Urothelium cell line (cell line): ENCODE results near the gene RSU1.
A peak's percentile ranks its signal among the peaks of the same experiment; 100 is the strongest.

ENCODE experiments used
- DNase-seq: peaks from one replicate; pipeline ENCODE4 v3.0.0; 2011; ENCODE audit warnings: low spot score, mixed read lengths
- FAIRE-seq: peaks from 2 replicates; lab custom pipeline; 2011; peaks lifted over from hg19 to GRCh38; lab: Jason Lieb, UNC

Gene RSU1

DNA sequence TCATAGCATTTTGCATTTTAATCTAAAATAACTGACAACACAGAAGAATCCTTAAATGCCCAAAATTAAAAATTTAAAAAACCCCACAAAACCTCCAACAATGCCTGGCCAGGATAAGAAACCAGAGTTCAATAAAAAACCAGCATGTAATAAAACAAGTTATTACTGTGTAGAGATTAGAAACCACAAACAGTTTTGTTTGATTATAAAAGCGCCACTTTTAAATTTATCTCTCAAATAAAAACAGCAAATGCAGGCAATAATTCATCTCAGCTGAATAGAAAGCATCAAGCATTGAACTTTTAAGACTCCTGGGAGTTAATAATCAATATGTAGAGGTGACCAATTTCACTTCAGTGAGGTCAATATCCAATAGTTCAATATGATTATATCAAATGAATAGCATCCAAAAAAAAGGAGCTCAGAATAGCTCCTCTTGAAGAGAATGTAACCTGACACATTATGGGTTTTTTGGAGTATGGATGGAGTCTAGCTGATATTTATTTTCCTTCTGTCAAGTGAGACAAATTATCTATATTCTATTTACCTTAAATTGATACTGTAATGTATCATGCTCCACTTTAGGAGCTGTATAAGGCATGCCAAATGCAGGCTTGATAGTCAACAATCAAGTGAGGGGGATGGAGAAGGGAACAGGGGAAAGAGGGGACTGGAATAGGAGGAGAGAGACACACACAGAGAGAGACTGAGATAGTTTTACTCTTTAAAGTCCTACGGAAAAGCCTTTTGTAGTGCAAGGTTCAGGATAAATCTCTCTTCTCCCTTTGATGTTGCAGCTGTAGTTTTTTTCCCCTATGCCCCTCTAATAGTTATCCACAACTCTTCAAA lies 130.9 kb downstream of the RSU1 start:
- DNase-seq (no peak), FAIRE-seq (no peak)

DNA sequence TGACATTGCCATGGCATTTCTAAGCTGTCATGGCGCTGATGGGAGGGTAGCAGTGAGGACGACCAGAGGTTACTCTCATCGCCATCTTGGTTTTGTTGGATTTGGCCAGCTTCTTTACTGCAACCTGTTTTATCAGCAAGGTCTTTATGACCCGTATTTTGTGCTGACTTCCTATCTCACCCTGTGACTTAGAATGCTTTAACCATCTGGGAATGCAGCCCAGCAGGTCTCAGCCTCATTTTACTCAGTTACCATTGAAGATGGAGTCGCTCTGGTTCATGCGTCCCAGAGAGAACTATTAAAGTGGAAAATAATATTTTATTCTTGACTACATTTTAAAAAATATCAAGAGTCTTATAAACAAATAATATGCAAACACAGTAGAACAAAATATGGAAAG lies 131.7 kb downstream of the RSU1 start:
- FAIRE-seq: no peak
- no peak for DNase-seq

DNA sequence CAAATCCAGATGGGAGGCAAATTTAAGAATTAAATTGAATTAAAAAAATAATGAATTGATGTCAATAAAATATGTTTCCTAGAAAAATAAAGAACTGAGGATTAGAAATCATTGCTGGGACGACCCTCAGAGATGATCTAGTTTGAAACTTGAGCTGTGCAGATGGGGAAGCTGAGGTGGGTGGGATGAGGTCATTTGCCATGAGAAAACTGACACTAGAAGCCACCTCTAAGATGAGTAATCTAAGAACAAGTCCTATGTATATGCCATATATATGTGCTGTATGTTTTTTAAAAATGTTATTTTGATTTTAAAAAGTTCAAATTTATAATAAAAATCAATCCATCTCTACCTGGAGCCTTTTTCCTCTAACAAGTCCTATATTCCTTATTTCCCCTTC lies 135.7 kb downstream of the RSU1 start:
- no peak for DNase-seq
- FAIRE-seq: no peak

DNA sequence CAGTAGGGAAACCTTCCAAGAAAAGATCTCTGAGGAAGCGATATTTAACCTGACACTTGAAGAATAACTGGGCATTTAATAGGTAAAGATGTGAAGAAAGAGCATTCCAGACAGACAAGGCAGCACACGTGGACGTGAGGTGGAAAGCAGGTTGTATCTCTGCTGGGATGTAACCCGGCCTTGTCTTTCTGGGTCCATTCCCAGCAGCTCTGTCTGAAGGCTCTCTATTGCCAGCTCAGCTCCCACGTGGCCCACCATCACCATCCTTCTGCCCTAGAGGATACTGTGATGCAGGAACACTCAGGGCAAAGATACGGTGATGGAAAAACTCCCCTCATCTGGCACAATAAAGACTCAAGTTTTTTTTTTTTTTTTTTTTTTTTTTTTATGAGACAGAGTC lies 137.7 kb downstream of the RSU1 start:
- DNase-seq: no peak
- FAIRE-seq: no peak

DNA sequence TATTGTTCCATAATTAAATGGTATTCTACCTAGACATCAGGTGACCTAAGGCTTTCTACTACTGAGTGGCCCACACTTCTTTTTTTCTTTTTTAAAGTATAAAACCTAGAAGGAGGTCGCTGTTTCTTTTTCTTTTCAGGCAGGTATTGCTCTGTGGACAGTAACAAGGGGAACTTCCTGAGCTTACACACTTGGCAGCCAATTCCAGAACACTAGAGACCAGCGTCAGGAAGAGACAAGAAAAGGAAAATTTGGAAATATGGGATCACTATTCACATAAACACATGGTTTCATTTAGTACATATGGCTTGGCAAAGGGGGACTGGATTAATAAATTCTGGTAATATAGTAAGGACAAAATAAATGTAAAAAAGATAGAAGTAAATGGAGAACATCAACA lies 141.9 kb downstream of the RSU1 start:
- no peak for FAIRE-seq
- no peak for DNase-seq

DNA sequence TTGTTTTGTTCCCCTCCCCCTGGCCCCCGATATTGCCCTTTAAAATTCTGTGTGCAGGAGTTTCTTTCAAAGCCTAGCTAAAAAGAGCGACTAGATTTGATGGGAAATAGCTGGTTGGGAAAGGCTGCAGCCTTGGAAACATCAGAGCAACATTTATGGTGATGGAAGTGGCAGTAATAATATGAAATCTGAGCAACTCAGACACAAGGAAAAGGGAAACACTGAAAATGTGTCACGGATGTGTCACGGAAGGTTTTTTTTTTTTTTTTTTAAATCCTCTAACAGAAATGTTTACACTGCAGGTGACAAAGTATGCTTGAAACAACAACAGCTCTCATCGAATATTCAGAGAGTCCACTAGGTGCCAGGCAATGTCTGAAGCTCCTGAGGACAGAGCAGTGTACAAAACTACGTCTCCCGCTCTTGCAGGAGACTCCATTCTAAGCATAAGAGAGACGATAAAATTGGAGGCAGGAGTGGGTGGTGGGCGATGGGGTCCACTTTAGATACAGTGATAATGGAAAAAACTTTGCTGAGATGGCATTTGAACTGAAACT lies 143.0 kb downstream of the RSU1 start:
- DNase-seq (no peak), FAIRE-seq (no peak)

DNA sequence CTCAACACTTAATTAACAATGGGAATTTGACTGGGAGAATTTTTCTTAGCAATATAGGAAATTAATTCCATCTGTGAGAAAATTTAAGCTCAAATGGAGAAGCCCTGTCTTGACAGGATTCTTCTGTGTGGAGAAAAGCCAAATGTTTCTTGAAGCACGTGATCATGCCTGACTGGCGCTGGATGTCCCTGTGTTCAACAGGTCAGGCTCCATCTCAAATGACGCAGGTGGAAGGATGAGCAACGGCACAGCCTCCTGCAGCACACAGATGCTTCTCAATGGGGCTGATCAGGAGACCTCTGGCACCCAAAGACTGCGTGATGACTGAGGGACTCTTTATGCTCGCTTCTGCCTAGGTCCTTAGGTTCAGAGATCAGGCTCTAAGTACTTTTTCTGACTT lies 143.8 kb downstream of the RSU1 start:
- DNase-seq: no peak

DNA sequence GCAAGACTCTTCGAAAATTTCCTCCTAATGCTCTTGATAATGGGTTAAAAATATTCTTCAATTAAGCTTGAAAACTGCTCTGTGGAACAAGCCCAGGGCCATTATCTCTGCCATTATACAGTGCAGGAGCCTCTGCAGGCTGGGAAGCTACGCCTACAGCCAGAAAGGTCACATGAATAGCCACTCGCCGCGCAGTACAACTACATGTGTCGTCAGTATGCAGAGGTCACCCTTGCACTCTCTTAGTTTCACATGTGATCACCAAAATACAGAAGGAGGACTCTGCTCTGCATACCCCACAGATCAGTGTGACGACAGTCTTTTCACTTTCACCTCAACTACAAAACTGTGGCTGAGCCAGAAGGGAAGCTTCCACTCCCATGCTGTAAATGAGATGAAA lies 153.8 kb downstream of the RSU1 start:
- DNase-seq (no peak), FAIRE-seq (no peak)

More for the DNA sequence above, 143.8 kb downstream of the RSU1 start:
- FAIRE-seq: no peak

DNA sequence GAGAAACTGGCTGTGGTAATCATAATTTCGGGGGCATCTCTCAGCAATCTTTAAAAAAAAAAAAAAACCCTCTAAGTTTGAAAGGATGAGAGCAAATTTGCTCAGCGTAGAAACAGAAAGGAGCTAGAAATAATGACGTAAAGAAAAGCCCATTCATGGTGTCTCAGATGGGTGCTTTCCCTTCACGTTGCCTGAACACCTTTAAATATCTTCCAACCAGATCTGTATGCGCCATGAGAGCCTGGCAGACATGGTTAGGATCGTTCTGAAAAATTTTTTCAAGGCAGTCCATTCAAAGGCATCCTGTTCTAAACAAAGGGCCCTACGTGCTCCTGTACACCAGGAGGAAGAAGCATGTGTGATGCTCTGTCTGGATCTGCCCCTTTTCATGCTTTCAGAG lies 154.3 kb downstream of the RSU1 start:
- DNase-seq: no peak
- FAIRE-seq: no peak

DNA sequence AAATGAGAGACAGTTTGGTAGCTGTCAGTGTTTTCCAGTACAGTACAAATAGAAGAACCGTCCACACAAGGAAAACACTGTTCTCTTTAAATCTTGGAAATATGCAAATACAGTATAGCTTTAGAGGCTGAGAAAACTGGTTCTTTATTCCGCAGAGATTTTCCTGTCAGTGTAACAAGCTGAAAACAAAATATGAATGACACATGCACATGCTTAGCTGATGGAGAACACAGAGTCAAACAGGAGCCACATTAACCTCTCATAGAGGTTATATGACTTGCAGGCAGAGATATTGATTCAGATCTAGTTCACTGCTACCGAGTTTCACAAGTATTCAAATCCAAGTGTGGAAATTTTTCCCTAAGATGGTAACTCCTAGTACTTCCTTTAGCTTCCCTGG lies 160.3 kb downstream of the RSU1 start:
- DNase-seq (no peak), FAIRE-seq (no peak)

DNA sequence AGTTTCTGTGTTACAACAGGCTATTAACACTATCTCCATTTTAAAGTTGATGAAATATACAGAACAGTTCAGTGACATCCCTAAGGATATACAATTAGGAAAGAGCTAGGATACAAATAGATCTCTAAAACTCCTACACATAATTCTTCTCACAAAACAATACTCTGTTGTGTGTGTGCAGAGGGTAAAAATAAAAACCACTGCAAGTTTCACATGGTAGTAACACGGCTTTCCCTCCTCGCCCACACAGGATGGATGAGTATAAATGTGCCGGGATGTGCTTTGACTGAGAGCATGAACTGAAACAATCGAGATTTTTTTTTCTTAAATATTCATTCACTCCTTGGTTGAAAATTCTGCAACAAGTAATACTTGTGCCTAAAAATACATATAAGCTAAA lies 164.0 kb downstream of the RSU1 start:
- FAIRE-seq: no peak
- DNase-seq: no peak

DNA sequence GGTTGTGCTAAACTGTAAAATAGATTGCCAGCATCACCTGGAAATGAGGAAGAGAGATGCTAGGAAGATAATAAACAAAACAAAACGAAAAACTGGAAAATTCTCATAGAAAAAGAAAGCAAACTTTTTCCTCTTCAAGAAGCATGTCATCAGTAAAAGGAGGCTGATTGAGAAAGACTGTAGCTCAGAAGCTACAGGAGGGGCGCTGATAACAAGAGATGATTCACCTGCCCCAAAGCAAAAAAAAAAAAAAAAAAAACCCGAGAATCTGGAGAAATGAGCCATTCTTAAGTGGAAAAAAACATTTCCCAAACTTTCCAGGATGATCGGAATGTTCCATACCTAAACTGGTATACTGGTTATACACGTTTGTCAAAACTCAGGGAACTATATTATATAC lies 165.1 kb downstream of the RSU1 start:
- FAIRE-seq (no peak), DNase-seq (no peak)

DNA sequence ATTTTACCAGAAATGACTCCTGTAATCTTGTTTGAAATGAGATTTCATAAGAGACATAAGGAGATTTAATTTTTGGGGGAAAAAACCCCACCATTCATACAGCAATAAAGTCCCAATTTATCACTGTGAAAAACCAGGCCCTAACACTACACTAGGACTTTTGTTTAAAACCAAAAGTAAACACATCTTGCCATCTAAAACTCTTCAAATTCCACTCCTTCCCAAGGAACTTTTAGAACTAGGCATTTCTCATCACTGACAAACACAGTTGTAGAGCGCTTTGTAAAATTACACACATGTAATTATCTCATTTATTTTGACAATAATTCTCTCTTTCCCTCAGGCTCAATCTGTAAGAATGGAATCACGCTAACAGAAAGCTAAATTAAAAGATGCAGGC lies 167.5 kb downstream of the RSU1 start:
- DNase-seq (no peak), FAIRE-seq (no peak)

DNA sequence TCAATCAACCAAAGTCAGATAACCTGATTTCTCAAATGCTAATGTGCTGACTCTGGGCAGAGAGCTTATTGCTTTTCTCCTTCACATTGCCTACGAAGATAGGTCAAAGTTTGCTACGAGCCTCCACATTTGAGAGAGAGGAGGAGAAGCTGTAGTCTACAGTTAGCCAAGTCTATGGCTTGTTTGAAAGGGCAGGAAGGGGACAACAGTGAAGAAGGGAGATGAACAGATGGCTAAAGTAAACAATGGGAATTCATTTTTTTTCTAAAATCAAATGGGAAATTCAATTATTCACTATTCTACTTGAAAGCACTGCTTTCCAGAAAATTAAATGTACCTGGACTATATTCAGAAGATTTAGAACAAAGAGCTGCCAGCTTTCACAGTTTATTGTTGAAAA lies 168.9 kb downstream of the RSU1 start:
- FAIRE-seq (no peak), DNase-seq (no peak)

DNA sequence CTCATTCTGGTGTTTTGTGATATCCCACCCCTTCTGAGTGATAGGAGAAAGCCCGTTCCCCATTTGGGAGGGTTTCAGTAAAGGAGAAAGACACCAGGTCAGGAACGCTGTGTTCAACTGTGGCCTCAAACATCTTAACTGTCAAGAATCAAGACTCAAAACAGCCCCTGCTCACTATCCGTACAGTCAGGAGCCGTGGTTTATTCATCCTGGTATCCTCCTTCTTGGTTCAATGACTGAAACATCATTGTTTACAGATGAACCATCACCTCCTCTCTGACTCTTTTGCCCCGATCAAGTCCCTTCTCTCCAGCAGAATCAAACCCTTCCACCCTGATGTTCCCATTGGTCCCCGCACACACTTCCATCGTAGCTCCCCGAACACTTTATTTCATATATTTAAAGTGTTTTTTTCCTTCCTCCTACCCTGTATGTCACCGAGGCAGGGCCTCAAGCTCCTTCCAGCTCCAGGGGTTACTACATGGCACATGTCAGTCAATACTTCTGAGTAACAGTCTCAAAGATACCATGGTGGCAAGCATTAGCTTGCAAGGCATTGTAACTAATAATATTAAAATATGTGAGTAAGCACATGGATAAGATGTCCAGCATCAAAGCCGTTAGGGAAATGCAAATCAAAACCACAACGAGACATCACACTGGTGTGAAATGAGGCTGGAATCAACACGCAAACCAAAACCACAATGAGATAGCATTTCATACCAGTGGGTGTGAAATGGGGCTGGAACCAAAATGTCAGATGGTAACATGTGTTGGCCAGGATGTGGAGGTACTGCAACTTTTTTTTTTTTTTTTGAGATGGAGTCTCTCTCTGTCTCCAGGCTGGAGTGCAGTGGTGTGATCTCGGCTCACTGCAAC lies 170.8 kb downstream of the RSU1 start:
- no peak for FAIRE-seq
- no peak for DNase-seq

DNA sequence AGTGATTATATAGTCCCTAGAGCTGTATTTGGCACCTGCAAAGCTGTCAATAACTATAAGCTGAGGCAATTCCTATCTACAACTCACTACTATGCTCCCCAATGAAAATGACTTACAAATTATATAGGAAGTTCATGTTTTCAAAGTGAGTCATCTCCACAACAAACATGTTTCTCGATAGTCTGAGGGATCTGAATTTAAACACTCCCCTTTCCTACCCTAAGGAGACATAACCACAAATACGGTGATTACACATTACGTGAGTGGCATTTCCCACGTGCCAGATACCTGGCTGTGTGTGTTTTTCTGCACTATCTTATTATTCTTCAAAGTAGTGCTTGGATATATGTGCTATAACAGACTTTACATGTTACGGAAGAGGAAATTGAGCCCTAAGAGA lies 173.1 kb downstream of the RSU1 start:
- peak; percentile 24 for DNase-seq
- FAIRE-seq: peak; percentile 50

DNA sequence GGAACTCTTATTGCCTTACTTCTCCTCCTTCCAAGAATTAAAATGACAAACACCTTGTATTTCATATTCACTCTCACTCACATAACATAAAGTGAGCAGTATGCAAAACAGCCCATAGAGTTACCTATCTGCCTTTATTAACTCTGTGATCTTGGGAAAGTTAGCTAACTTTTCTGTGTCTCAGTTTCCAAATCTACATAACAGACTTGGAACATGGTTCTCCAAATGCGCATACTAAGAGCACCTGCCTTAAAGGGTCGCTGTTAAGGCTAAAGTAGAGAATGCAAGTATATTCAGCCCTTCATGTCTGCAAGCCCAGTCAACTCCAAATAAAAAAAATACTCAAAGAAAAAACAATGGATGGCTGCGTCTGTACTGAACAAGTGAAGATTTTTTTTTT lies 173.7 kb downstream of the RSU1 start:
- no peak for DNase-seq
- no peak for FAIRE-seq

DNA sequence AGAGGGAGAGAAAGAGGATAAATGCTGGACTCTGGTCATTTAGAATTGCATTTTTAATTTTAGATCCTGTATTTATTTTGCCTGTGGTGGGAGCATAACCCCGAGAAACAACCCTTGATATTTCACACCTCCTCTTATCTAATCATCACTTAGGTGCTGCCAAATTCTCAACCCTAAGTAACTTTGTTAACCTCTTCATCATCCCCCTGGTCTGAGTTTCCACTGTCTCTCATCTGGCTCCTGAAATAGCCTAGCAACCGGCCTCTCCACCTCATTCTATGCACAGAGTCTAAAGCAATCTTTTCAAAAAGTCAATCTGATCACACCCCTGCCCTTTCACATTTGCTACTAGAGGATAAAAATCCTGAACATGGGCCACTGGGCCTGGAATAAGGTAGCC lies 177.1 kb downstream of the RSU1 start:
- DNase-seq: no peak
- no peak for FAIRE-seq

DNA sequence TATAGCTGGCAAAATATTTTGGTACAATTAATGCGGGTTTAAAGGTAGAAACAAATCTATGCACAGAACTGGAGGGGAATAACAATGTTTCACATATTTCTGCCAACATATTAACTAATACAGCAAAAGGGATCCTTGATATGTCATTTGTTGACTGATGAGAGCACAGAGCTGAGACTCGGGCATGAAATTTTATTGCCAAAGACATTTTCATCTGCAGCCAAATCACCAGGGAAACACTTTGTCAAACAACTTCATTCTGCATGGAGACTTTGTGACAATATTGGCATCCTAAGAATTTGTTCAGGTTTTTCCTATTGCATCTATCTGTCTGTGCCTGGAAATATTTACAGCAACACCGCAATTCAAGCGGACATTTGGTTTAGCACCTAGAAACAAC lies 177.8 kb downstream of the RSU1 start:
- FAIRE-seq (no peak), DNase-seq (no peak)

DNA sequence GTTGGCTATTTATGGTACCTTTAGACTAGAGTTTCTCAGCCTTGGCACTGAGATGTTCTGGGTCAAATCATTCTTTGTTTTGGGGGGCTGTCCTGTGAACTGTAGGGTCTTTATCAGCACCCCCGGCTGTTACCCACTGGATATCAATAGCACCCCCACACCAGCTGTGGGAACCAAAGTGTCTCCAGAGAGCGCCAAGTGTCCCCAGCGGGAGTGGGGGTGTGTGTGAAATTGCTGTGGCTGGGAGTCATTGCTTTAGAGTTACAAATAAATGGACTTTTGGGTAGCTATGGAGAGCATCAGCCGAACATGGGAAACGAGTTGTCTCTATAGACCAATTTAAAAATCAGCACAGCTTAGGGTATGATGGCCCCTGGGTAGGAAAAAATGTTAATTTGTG lies 184.2 kb downstream of the RSU1 start:
- DNase-seq (no peak), FAIRE-seq (no peak)

DNA sequence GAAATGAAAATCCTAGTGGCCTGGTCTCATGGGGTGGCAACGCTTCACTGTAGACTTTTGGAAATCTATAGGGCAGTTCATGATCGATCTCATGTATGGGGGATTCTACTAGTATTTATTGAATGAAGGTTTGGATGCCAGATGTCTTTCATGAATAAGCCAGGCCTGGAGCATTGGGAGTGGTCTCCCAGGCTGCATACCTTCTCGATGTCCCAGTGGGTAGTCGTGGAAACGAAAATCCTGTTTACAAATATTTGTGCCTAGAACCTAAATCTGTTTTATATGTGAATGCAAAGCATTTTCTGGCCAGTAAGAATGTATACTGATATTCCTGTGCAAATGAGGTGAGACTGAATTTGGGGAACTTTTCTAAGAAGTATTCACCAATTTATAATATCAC lies 190.5 kb downstream of the RSU1 start:
- FAIRE-seq (no peak), DNase-seq (no peak)

DNA sequence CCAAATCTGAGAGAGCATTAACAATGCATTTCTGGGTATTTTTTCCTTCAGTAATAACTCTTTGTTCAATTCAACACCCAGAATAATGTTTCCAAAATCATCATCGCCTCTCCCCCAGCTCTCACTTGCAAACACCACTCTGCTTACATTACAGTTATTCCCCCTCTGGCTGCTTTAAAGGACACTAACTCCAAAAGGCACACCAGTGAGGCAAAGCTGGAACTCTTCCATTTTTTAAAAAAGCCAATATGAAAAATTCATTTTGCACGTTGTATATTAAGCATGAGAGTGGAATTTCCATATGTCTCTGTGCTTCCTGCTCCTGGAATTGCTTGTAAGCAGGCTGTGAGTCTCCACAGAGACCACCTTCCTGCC lies 204.3 kb downstream of the RSU1 start:
- FAIRE-seq: no peak
- no peak for DNase-seq
